ENCODE measurements around the gene NRIP1. TPM values are rescaled to one million over a fixed set of nuclear protein-coding genes. Genes with fewer than 3 reads are reported as not detected.

Gene NRIP1
- total RNA-seq, 1 experiment from 2014 or later, result 10.3 TPM

DNA sequence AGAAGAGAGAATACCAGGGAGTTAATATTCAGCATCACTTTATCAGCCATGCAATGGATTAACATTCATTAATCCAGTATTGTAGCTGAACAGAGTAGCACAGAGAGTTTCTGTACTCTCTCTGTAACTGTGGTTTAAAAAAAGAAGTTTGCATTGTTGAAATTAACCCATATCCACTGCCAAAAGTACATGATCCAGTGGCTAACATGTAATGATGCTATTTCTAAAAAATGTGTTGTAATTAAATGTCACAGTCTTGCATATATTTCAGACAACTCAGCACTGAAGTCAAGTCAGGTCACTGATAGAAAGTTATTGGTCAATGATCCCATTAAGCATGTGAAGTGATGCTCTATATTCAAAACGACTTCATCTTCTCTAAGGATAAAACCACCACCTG lies 141.3 kb downstream of the NRIP1 start (continued):
- TF ChIP-seq, protein P1, sequence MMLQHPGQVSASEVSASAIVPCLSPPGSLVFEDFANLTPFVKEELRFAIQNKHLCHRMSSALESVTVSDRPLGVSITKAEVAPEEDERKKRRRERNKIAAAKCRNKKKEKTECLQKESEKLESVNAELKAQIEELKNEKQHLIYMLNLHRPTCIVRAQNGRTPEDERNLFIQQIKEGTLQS (CRISPR knock-in tag; conservative IDR thresholded peaks at IDR 0.05), result no peak
- TF ChIP-seq RORB (CRISPR knock-in tag; IDR thresholded peaks at IDR 0.05), result no peak
- TF ChIP-seq NFYB (CRISPR knock-in tag; conservative IDR thresholded peaks at IDR 0.05; ENCODE audit: low read depth), result no peak
- no peak for TF ChIP-seq IRF1 (CRISPR knock-in tag; IDR thresholded peaks at IDR 0.05)

GRCh38 chr21:14922980-14923379 lies 141.8 kb downstream of the NRIP1 start:
- no peak overlapping the region for H3K27ac Mint-ChIP-seq
- CTCF ChIA-PET, result no interaction called here
- DNase-seq (ENCODE audit: low spot score) (no peak), ATAC-seq (no peak)
- TF ChIP-seq IRF2 (CRISPR knock-in tag; IDR thresholded peaks at IDR 0.05; ENCODE audit: borderline replicate concordance, low read depth), result no peak
- no peak for TF ChIP-seq EMX1 (CRISPR knock-in tag; IDR thresholded peaks at IDR 0.05)
- no peak for TF ChIP-seq TEAD1 (CRISPR knock-in tag; IDR thresholded peaks at IDR 0.05)
- TF ChIP-seq, protein P2, sequence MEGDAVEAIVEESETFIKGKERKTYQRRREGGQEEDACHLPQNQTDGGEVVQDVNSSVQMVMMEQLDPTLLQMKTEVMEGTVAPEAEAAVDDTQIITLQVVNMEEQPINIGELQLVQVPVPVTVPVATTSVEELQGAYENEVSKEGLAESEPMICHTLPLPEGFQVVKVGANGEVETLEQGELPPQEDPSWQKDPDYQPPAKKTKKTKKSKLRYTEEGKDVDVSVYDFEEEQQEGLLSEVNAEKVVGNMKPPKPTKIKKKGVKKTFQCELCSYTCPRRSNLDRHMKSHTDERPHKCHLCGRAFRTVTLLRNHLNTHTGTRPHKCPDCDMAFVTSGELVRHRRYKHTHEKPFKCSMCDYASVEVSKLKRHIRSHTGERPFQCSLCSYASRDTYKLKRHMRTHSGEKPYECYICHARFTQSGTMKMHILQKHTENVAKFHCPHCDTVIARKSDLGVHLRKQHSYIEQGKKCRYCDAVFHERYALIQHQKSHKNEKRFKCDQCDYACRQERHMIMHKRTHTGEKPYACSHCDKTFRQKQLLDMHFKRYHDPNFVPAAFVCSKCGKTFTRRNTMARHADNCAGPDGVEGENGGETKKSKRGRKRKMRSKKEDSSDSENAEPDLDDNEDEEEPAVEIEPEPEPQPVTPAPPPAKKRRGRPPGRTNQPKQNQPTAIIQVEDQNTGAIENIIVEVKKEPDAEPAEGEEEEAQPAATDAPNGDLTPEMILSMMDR (IDR thresholded peaks at IDR 0.05), result no peak
- TF ChIP-seq PRDM15 (CRISPR knock-in tag; IDR thresholded peaks at IDR 0.05), result no peak
- TF ChIP-seq, protein P1 (CRISPR knock-in tag; conservative IDR thresholded peaks at IDR 0.05), result no peak
- TF ChIP-seq ATF1 (CRISPR knock-in tag; IDR thresholded peaks at IDR 0.05), result no peak
- TF ChIP-seq SOX15 (CRISPR knock-in tag; IDR thresholded peaks at IDR 0.05), result no peak
- TF ChIP-seq, protein P3, sequence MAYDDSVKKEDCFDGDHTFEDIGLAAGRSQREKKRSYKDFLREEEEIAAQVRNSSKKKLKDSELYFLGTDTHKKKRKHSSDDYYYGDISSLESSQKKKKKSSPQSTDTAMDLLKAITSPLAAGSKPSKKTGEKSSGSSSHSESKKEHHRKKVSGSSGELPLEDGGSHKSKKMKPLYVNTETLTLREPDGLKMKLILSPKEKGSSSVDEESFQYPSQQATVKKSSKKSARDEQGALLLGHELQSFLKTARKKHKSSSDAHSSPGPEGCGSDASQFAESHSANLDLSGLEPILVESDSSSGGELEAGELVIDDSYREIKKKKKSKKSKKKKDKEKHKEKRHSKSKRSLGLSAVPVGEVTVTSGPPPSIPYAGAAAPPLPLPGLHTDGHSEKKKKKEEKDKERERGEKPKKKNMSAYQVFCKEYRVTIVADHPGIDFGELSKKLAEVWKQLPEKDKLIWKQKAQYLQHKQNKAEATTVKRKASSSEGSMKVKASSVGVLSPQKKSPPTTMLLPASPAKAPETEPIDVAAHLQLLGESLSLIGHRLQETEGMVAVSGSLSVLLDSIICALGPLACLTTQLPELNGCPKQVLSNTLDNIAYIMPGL (CRISPR knock-in tag; IDR thresholded peaks at IDR 0.05), result no peak
- no peak for TF ChIP-seq CBFB (CRISPR knock-in tag; IDR thresholded peaks at IDR 0.05; ENCODE audit: low read depth)
- TF ChIP-seq OVOL2 (CRISPR knock-in tag; IDR thresholded peaks at IDR 0.05; ENCODE audit: borderline replicate concordance), result no peak
- no peak for TF ChIP-seq GABPB1 (CRISPR knock-in tag; IDR thresholded peaks at IDR 0.05)
- no peak for TF ChIP-seq ZNF263 (CRISPR knock-in tag; IDR thresholded peaks at IDR 0.05; ENCODE audit: low read depth)
- peaks cover 20% of the 10 kb centered on the region for H3K9me3 Mint-ChIP-seq
- no peaks in the 10 kb centered on the region for H3K27me3 Mint-ChIP-seq (ENCODE audit: low read depth)
- no peaks in the 10 kb centered on the region for H3K36me3 Mint-ChIP-seq
- H3K4me3 Mint-ChIP-seq, result no peak overlapping the region
- H3K4me1 Mint-ChIP-seq, result peaks cover 18% of the 10 kb centered on the region
- POLR2A ChIA-PET, result no interaction called here

DNA sequence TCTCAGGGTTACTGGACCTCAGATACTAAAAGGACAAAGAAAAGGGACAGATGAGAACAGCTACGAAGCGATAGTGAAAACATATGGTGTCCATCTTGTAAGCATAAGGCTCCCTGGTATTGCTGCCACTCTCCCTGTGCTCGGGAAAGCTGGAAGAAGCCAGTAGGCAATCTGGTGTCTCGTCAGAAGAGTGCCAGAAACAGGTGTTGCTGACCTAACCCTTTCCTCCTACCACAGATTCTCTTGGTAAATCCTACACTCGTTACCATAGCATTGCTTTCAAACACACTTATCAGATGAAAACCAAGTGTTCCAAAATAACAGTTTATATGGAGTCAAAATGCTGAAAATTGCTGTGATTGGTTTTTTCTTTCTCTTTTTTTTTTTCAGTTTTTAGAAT lies 146.3 kb downstream of the NRIP1 start:
- Mint-ChIP-seq H3K36me3 (no peaks in the 10 kb centered on the region), H3K4me1 (peaks cover 48% of the 10 kb centered on the region), H3K4me3 (no peak overlapping the region), H3K9me3 (peaks cover 8% of the 10 kb centered on the region), H3K27ac (no peak overlapping the region), H3K27me3 (ENCODE audit: low read depth) (no peaks in the 10 kb centered on the region)
- ChIA-PET POLR2A (no interaction called here), CTCF (interaction anchor here (1.2 kb wide), 1 partner anchor 8 kb away, joined by 5 read pairs; no protein-coding TSS in a partner anchor)
- TF ChIP-seq, protein P4, sequence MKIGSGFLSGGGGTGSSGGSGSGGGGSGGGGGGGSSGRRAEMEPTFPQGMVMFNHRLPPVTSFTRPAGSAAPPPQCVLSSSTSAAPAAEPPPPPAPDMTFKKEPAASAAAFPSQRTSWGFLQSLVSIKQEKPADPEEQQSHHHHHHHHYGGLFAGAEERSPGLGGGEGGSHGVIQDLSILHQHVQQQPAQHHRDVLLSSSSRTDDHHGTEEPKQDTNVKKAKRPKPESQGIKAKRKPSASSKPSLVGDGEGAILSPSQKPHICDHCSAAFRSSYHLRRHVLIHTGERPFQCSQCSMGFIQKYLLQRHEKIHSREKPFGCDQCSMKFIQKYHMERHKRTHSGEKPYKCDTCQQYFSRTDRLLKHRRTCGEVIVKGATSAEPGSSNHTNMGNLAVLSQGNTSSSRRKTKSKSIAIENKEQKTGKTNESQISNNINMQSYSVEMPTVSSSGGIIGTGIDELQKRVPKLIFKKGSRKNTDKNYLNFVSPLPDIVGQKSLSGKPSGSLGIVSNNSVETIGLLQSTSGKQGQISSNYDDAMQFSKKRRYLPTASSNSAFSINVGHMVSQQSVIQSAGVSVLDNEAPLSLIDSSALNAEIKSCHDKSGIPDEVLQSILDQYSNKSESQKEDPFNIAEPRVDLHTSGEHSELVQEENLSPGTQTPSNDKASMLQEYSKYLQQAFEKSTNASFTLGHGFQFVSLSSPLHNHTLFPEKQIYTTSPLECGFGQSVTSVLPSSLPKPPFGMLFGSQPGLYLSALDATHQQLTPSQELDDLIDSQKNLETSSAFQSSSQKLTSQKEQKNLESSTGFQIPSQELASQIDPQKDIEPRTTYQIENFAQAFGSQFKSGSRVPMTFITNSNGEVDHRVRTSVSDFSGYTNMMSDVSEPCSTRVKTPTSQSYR (CRISPR knock-in tag; IDR thresholded peaks at IDR 0.05), result no peak
- DNase-seq (ENCODE audit: low spot score), result no peak
- ATAC-seq, result no peak
